Fibroblast of the aortic adventitia (primary cell): ENCODE data around the gene PSME3IP1. TPM values are rescaled to one million over a fixed set of nuclear protein-coding genes. Genes with fewer than 3 reads are reported as not detected.

ENCODE experiments used
- DNase-seq: peaks from one replicate; pipeline ENCODE4 v3.0.0-alpha.2; 2010; ENCODE audit warnings: low read depth
- H3K4me3 ChIP-seq: 2 replicates; pipeline ENCODE4 v1.5.1; 2011; ENCODE audit warnings: low read depth, mild to moderate bottlenecking, control low read depth, low read length, moderate library complexity
- CTCF ChIP-seq: IDR thresholded peaks from 2 replicates; pipeline ENCODE4 v1.5.1; 2011; ENCODE audit warnings: mild to moderate bottlenecking, low read length, control low read depth, inconsistent platforms; ENCODE audit not compliant: insufficient read depth
- total RNA-seq: library from RNA; depleted of rRNA; stranded (reverse); fragments of >200 nt; gene quantifications from 2 replicates; pipeline ENCODE4 v1.2.3, GENCODE V29; 2012; ENCODE audit warnings: low replicate concordance

PSME3IP1 gene
- total RNA-seq, 1 donor = 71.5 TPM

GRCh38 chr16:57145046-57146021 is 40.5 kb downstream of the PSME3IP1 start:
- peak; percentile 55 for DNase-seq
- no peak for TF ChIP-seq CTCF
- no peak overlapping the region for H3K4me3 ChIP-seq

- DNase-seq = no peak
- no peak for TF ChIP-seq CTCF
- H3K4me3 ChIP-seq = no peak overlapping the region
Observed at GRCh38 chr16:57144027-57144426, 41.8 kb downstream of the PSME3IP1 start.

- DNase-seq = no peak
- no peak overlapping the region for H3K4me3 ChIP-seq
- no peak for TF ChIP-seq CTCF
Observed at GRCh38 chr16:57143149-57143921, 42.5 kb downstream of the PSME3IP1 start.

- no peak for DNase-seq
- TF ChIP-seq CTCF = no peak
- H3K4me3 ChIP-seq = no peak overlapping the region
Observed at GRCh38 chr16:57141822-57142631, 43.8 kb downstream of the PSME3IP1 start.

GRCh38 chr16:57140931-57141668 is 44.7 kb downstream of the PSME3IP1 start:
- TF ChIP-seq CTCF = no peak
- H3K4me3 ChIP-seq = no peak overlapping the region
- DNase-seq = no peak
